ENCODE results near the gene IMPG2.
A peak's percentile ranks its signal among the peaks of the same experiment; 100 is the strongest.

Gene IMPG2

GRCh38 chr3:101200461-101200860 is 119.9 kb downstream of the IMPG2 start:
- no peak for TF ChIP-seq CTCF (IDR thresholded peaks at IDR 0.05; ENCODE audit: extremely low read depth, missing control alignments)
- no peak for DNase-seq (ENCODE audit: low spot score)

DNA sequence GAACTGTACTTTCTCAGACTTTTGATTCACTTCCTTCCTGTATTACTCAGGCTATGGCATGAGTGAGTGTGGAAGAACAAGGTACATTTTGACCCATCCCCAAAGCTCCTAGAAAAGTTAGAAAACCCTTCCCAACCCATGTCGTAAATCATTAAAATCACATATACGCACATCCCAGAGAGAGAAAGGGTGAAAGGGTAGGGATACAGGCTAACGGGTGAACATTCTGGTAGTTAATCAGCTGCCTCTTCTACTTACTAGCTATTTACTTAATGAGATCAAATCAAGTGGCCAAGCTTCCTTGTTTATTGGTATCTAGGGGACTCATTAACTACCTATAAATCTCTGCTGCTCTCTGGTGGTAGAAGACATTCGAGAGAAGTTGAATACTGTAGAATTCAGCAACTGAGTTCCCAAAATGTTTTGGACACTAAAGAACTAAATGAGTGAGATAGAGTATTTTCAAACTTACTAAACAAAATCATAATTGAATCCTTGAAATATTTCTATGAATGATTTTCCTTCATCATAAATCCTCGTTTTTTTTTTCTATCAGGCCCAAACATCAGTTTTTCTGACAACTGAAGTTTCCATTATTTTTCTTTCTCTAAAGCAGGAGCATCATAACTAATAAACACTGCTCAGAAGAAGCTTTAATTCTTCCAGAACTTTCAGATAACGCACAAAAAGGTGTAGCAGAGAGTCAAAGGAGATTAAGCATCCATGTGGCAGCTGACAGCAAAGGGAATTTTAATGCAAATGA is 124.2 kb downstream of the IMPG2 start:
- no peak for TF ChIP-seq CTCF (IDR thresholded peaks at IDR 0.05; ENCODE audit: extremely low read depth, missing control alignments)
- peak; percentile 12 for DNase-seq (ENCODE audit: low spot score)

- no peak for TF ChIP-seq CTCF (IDR thresholded peaks at IDR 0.05; ENCODE audit: extremely low read depth, missing control alignments)
- no peak for DNase-seq (ENCODE audit: low spot score)
These were observed 126.0 kb downstream of the IMPG2 start for GRCh38 chr3:101194392-101194791.

DNA sequence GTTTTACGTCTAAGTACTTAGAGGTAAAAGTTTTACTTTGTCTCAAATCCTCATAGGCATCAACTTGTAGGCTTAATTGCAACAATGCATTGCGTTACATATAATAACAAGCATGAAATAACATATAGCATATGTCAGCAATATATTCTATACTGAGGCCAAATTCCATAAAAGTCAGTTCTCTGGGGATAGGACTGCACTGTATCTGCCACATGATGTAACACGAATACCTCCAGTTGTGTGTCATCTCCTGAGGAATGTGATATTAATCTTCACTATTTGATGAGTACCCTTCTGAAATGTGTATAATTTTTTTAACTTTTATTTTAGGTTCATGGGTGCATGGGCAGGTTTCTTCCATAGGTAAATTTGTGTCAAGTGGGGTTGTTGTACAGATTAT is 126.4 kb downstream of the IMPG2 start:
- no peak for TF ChIP-seq CTCF (IDR thresholded peaks at IDR 0.05; ENCODE audit: extremely low read depth, missing control alignments)

DNA sequence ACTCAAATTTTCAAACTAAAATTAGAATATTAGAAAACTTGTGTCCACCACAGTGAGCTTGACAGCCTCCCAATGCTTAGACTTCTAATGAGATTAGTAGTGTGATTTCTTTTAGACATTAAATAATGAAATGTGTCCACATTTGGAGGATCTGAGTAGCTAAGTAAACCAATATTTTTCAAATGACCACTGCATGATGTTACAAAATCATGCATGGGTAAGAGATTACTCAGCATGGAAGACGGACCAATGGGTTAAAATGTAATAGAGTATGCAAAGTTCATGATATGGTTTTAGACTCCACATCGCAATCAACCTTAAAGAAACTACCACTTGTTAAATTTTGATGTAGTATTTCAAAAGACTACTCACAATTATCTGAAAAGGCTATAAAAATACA is 130.6 kb downstream of the IMPG2 start:
- DNase-seq (ENCODE audit: low spot score) = no peak
- TF ChIP-seq CTCF (IDR thresholded peaks at IDR 0.05; ENCODE audit: extremely low read depth, missing control alignments) = no peak

More for the DNA sequence above, 126.4 kb downstream of the IMPG2 start:
- no peak for DNase-seq (ENCODE audit: low spot score)

- DNase-seq (ENCODE audit: low spot score) = no peak
These were observed 131.2 kb downstream of the IMPG2 start for GRCh38 chr3:101189176-101189575.

DNA sequence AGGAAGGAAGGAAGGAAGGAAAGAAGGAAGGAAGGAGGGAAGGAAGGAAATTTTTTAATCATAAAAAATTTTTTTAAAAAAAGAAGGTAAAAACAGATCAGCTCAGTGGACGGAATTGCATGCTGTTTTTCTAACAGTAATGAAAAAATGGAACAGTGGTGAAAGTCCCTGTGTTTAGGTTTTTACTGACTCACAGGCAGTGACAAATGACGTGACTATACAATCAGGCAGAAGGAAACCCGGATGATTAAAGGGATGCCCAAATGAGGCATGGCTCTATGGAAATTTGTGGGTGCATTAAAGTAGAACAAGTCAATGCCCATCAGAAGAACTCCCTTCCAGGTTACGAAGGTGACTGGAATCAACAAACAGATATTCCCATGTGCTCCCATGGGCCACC is 135.0 kb downstream of the IMPG2 start:
- TF ChIP-seq CTCF (IDR thresholded peaks at IDR 0.05; ENCODE audit: extremely low read depth, missing control alignments) = no peak
- no peak for DNase-seq (ENCODE audit: low spot score)

More at GRCh38 chr3:101189176-101189575, 131.2 kb downstream of the IMPG2 start:
- TF ChIP-seq CTCF (IDR thresholded peaks at IDR 0.05; ENCODE audit: extremely low read depth, missing control alignments) = no peak
